K562 (cell line): ENCODE measurements around the gene UBE2N. TPM values are rescaled to one million over a fixed set of nuclear protein-coding genes. Genes with fewer than 3 reads are reported as not detected.
"Not testable (repeated sequence)": the region's sequence is repeated elsewhere in the genome, so short reads cannot be mapped to it uniquely, and the experiment has no call there.

Experiments
- ATAC-seq: fragments of 200-7000 bp; cut with Tn5 transposase; 3 replicates; pipeline ENCODE4 v1.9.1; 2020; ENCODE audit warnings: moderate library complexity
- BruUV-seq: library from RNA; stranded (reverse); fragments of 400-500 nt; replicated peaks from 2 replicates; lab custom pipeline; 2021; lab: Mats Ljungman, UMichigan
- CTCF ChIA-PET: fragments of 300-600 bp; formaldehyde crosslinking; extraction: SDS; loops from one replicate; lab custom pipeline; 2021; ENCODE audit warnings: low intra/inter-chr PET ratio; lab: Yijun Ruan, JAX
- POLR2A ChIA-PET: fragments of 300-600, 350-650 bp; sonication (Branson Sonifier 250); formaldehyde crosslinking; extraction: SDS; loops from one replicate; lab custom pipeline; 2021; ENCODE audit warnings: antibody characterized with exemption, inconsistent platforms; lab: Yijun Ruan, JAX
- DNase-seq, 4 experiments: peaks; one replicate each; pipeline versions ENCODE4 v3.0.0 to v3.0.0-alpha.2; 2011 to 2018; ENCODE audit warnings: low spot score in 3 of 4, mixed read lengths in 3 of 4; ENCODE audit errors: extremely low read depth in 1 of 4
- FAIRE-seq: peaks from 2 replicates; lab custom pipeline; 2011; peaks lifted over from hg19 to GRCh38; lab: Jason Lieb, UNC
- H2AFZ ChIP-seq: 2 replicates; pipeline ENCODE4 v1.6.0; 2011; ENCODE audit warnings: low read depth, low read length, control low read depth, inconsistent platforms
- H3K27ac ChIP-seq: fragments of 200-600 bp; 3 replicates; pipeline ENCODE4 v1.8.0; 2011; ENCODE audit warnings: low read depth, mild to moderate bottlenecking, control low read depth, inconsistent platforms, low read length, moderate library complexity, mixed read lengths; ENCODE audit errors: extremely low read depth
- H3K27me3 ChIP-seq, 2 experiments: fragments of 300-600 bp in 1 of 2; 2 replicates in 1 of 2; 3 replicates in 1 of 2; pipeline versions ENCODE4 v1.6.0 to v1.8.0; 2011; ENCODE audit warnings: inconsistent platforms in 2 of 2, low read length in 2 of 2, mild to moderate bottlenecking in 1 of 2, mixed read lengths in 1 of 2, moderate library complexity in 1 of 2; ENCODE audit not compliant: control insufficient read depth in 2 of 2, insufficient read depth in 2 of 2
- H3K36me3 ChIP-seq: fragments of 300-600 bp; 3 replicates; pipeline ENCODE4 v1.8.0; 2011; ENCODE audit warnings: mild to moderate bottlenecking, low read length, inconsistent platforms; ENCODE audit not compliant: control insufficient read depth, insufficient read depth
- H3K4me1 ChIP-seq, 2 experiments: fragments of 200-600 bp in 1 of 2; replicated peaks in 1 of 2; 2 replicates in 1 of 2; 3 replicates in 1 of 2; pipeline versions ENCODE4 v1.5.1 to v1.8.0; 2011; ENCODE audit warnings: inconsistent platforms in 2 of 2, low read length in 2 of 2, mild to moderate bottlenecking in 1 of 2, mixed read lengths in 1 of 2, moderate library complexity in 1 of 2; ENCODE audit not compliant: control insufficient read depth in 2 of 2, insufficient read depth in 2 of 2
- H3K4me2 ChIP-seq: 2 replicates; pipeline ENCODE4 v1.6.1; 2011; ENCODE audit warnings: low read length, control low read depth, inconsistent platforms, mixed read lengths; ENCODE audit not compliant: insufficient read depth
- H3K4me3 ChIP-seq: fragments of 200-600 bp; sonication (generic), shearing (Covaris generic); 2 replicates; pipeline ENCODE4 v1.5.1; 2016; ENCODE audit warnings: control low read depth, inconsistent platforms
- H3K79me2 ChIP-seq: fragments of 200-600 bp; 3 replicates; pipeline ENCODE4 v1.8.0; 2011; ENCODE audit warnings: low read length, inconsistent platforms; ENCODE audit not compliant: control insufficient read depth, insufficient read depth
- H3K9ac ChIP-seq, 2 experiments: 2 replicates each; pipeline versions ENCODE4 v1.6.0 to v1.6.1; 2011; ENCODE audit warnings: low read depth in 2 of 2, low read length in 2 of 2, control low read depth in 1 of 2, inconsistent platforms in 1 of 2, mild to moderate bottlenecking in 1 of 2, mixed read lengths in 1 of 2; ENCODE audit not compliant: insufficient read depth in 1 of 2
- H3K9me1 ChIP-seq: one replicate; pipeline ENCODE4 v1.6.0; 2011; ENCODE audit warnings: inconsistent platforms, mild to moderate bottlenecking, low read length, moderate library complexity; ENCODE audit not compliant: control insufficient read depth, insufficient read depth
- H3K9me3 ChIP-seq: replicated peaks from 2 replicates; pipeline ENCODE4 v1.5.1; 2011; ENCODE audit warnings: low read depth, low read length, inconsistent platforms; ENCODE audit not compliant: control insufficient read depth, insufficient read depth
- H4K20me1 ChIP-seq: replicated peaks from 2 replicates; pipeline ENCODE4 v1.6.1; 2011; ENCODE audit warnings: low read length, inconsistent platforms, mixed read lengths; ENCODE audit not compliant: control insufficient read depth, insufficient read depth
- CC2D1A ChIP-seq: fragments of 450-650 bp; IDR thresholded peaks from 2 replicates; pipeline ENCODE4 v1.6.1; 2017; ENCODE audit warnings: mild to moderate bottlenecking
- FOSL1 ChIP-seq: fragments of 200-800 bp; sonication (Bioruptor generic); conservative IDR thresholded peaks from 2 replicates; pipeline ENCODE4 v1.6.1; 2016; ENCODE audit warnings: missing genetic modification characterization, missing compliant biosample characterization
- SAP30 ChIP-seq: fragments of 200-600 bp; sonication (generic); IDR thresholded peaks from 2 replicates; pipeline ENCODE4 v1.6.1; 2012; ENCODE audit warnings: borderline replicate concordance, low read depth, mild to moderate bottlenecking, moderate library complexity, low read length, control low read depth, inconsistent platforms; ENCODE audit not compliant: insufficient read depth, poor library complexity, severe bottlenecking
- ZNF239 ChIP-seq: fragments of 250-450 bp; sonication (Bioruptor Pico); IDR thresholded peaks from 2 replicates; pipeline ENCODE4 v1.4.0; 2020; ENCODE audit warnings: mild to moderate bottlenecking
- ZNF3 ChIP-seq: fragments of 250-450 bp; sonication (Bioruptor Pico); IDR thresholded peaks from 2 replicates; pipeline ENCODE4 v1.5.0; 2021; ENCODE audit warnings: mild to moderate bottlenecking, moderate library complexity
- WGBS: fragments of 100-300 bp; shearing (Covaris generic); methylation state at CpG from one replicate; pipeline ENCODE4 v1.1.6; 2016; ENCODE audit warnings: low coverage, mixed read lengths; ENCODE audit not compliant: insufficient coverage; ENCODE audit errors: missing lambda C conversion rate; 5-methylcytosine and 5-hydroxymethylcytosine counted together
- in situ Hi-C: fragments of 300-500 bp; cut with MboI; formaldehyde crosslinking; loops from 4 replicates; pipeline ENCODE4 v1.15.0; 2018; ENCODE audit warnings: inconsistent platforms, mixed read lengths
- intact Hi-C: fragments of 100-400 bp; cut with micrococcal nuclease; formaldehyde crosslinking; loops from 2 replicates; pipeline ENCODE4 v1.14.2; 2022
- polyA plus RNA-seq, 8 experiments: library from polyadenylated mRNA; depleted of rRNA in 4 of 8; stranded (reverse) in 5 of 8; unstranded in 3 of 8; fragments of >200 nt; fragmentation: Nextera tagmentation in 2 of 8; fragmentation: Illumina TruSeq in 1 of 8; extraction: Ambion mirVana in 2 of 8; extraction: Trizol in 1 of 8; gene quantifications; 2 replicates each; pipeline versions ENCODE4 v1.2.1 to v1.2.3, GENCODE V29; 2011 to 2014; ENCODE audit warnings: inconsistent platforms in 1 of 8, missing spikeins in 1 of 8
- total RNA-seq, 7 experiments: library from RNA; depleted of rRNA in 6 of 7; stranded (reverse); fragments of >200 nt in 6 of 7; fragmentation: Illumina TruSeq in 2 of 7; extraction: Trizol in 2 of 7; gene quantifications; 2 replicates each; pipeline versions ENCODE4 v1.2.1 to v1.2.3, GENCODE V29; 2011 to 2021; ENCODE audit warnings: low replicate concordance in 1 of 7

UBE2N gene
- total and polyA plus RNA-seq, 9 of the 15 experiments (the other 6 are each of a cell fraction or from before 2014, with no cell fraction given): 189 to 826 (median 260) TPM

DNA sequence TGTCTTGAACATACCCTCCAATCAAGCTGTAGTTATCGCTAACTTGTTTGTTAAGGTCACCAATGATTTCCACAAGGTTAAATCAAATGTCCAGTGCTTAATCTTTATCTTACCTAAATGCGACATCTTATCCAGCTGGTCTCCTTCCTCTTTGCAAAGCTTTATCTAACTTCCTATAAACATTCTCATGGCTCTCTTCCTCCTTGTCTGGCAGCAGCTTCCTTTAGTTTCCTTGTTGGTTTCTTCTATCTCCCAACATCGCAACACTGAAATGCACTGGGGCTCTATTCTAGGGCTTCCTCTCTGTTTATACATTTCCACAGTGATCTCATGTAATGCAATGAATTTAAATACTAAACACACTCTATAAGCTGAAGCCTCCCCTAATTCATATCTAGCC, 28.7 kb downstream of the UBE2N start (continued):
- TF ChIP-seq ZNF239 (CRISPR knock-in tag): no peak
- no peak for TF ChIP-seq SAP30
- no peak for TF ChIP-seq CC2D1A
- no peak for TF ChIP-seq FOSL1
- TF ChIP-seq ZNF3 (CRISPR knock-in tag): no peak

DNA sequence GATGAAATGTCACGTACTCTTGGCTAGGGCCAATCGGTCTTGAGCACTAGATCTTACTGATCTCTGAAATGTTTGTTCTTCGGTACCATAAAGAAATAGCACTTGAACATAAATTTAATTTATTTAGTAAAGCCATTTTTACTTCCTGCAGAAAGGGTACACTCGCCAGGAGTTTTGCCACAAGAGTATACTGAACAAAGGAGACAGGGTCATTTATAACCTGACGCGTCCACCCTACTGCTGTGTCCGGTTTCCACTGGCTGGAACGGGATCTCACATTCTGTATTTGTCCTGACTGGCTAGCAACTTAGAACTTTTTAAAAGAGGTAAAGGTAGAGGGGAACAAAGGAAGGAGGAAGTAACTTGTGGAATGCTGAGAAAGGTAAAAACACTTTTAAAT, 29.4 kb downstream of the UBE2N start:
- CTCF ChIA-PET, H3K27me3 ChIP-seq, H4K20me1 ChIP-seq, intact Hi-C loops, H3K4me3 ChIP-seq, FAIRE-seq, H3K4me2 ChIP-seq, ATAC-seq, BruUV-seq, H3K9me3 ChIP-seq, DNase-seq, H3K4me1 ChIP-seq, H3K9me1 ChIP-seq, H2AFZ ChIP-seq, H3K27ac ChIP-seq, H3K9ac ChIP-seq: not testable (repeated sequence)
- 83% methylated on average over 4 of the region's 8 CpGs for WGBS
- POLR2A ChIA-PET: interaction anchor here (1.1 kb wide), 1 partner anchor 9 kb away, joined by 3 read pairs; no protein-coding TSS in a partner anchor
- H3K36me3 ChIP-seq: peaks cover 50% of the 10 kb centered on the region
- in situ Hi-C loops: loop anchor here (25.0 kb wide), 2 partner anchors 425 to 625 kb away; no protein-coding TSS in a partner anchor
- H3K79me2 ChIP-seq: peaks cover 66% of the 10 kb centered on the region

DNA sequence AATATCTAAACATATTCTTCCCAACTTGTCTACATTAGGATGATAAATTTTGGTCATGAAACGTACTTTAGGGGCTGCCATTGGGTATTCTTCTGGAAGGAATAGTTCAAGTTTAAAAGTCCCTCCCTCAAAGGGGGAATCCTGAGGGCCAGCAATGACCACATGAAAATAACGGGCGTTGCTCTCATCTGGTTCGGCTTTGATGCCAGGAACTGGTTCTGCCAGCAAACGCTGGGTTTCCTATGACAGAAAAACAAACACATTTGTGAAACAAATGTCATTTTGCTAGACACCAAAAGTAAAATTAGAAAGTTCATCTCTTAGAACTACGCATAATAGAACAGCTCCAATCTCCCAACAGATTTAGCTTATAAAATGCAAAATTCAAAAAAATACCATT, 30.7 kb downstream of the UBE2N start:
- FAIRE-seq, H3K4me3 ChIP-seq, H3K9me1 ChIP-seq, H4K20me1 ChIP-seq, H3K9me3 ChIP-seq, DNase-seq, BruUV-seq, ATAC-seq, H3K4me2 ChIP-seq, H3K9ac ChIP-seq, CTCF ChIA-PET, H3K4me1 ChIP-seq, H3K27ac ChIP-seq, intact Hi-C loops, H2AFZ ChIP-seq, H3K27me3 ChIP-seq: not testable (repeated sequence)
- peaks cover 52% of the 10 kb centered on the region for H3K79me2 ChIP-seq
- in situ Hi-C loops: loop anchor here (25.0 kb wide), 2 partner anchors 424 to 624 kb away; no protein-coding TSS in a partner anchor
- 86% methylated on average over 6 of the region's 6 CpGs for WGBS
- peaks cover 57% of the 10 kb centered on the region for H3K36me3 ChIP-seq
- POLR2A ChIA-PET: interaction anchor here (1.6 kb wide), 1 partner anchor 29 kb away, joined by 4 read pairs; no protein-coding TSS in a partner anchor
